ENCODE data around the gene RNF223. TPM values are rescaled to one million over a fixed set of nuclear protein-coding genes. Genes with fewer than 3 reads are reported as not detected.
"Not testable (repeated sequence)": the region's sequence is repeated elsewhere in the genome, so short reads cannot be mapped to it uniquely, and the experiment has no call there.

RNF223 gene
- total RNA-seq, 1 experiment from 2014 or later, result not detected

DNA sequence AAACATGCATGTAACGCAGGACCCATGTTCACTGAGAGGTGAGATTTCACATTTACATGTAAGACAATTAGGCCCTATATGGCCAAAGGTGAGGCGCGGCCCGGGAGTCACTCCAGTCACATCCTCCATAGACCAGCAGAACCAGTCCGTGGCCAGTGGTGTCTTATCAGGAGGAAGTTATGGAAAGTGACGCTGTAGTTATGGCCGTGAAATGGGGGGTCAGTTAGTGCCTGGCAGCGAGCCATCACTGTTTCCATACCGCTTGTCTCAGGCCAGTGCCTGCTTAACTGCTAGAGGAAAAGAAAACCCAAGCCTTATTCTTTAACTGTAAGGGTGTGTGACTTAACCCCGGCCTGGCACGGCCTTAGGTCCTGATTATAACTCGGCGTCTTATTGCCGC lies 35.6 kb upstream of the RNF223 start:
- DNase-seq (ENCODE audit: low spot score), result no peak

DNA sequence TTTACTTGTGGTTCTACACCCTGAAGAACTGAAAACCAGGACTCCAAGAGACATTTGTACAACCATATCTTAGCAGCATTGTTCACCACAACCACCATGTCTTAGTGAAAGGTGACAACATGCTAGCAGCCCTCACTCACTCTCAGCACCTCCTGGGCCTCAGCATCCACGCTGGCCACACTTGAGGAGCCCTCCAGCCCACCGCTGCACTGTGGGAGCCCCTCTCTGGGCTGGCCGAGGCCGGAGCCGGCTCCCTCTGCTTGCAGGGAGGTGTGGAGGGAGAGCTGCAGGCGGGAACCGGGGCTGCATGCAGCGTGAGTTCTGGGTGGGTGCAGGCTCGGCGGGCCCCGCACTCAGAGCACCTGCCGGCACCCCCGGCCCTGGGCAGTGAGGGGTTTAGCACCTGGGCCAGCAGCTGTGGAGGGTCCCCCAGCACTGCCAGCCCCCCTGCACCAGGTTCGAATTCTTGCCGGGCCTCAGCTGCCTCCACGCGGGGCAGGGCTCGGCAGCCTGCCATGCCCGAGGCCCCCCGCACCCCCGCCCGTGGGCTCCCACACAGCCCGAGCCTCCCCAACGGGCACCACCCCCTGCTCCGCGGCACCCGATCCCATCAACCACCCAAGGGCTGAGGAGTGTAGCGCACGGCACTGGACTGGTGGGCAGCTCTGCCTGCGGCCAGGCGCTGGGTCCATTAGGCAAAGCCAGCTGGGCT lies 32.6 kb upstream of the RNF223 start:
- DNase-seq (ENCODE audit: low spot score), result no peak

DNA sequence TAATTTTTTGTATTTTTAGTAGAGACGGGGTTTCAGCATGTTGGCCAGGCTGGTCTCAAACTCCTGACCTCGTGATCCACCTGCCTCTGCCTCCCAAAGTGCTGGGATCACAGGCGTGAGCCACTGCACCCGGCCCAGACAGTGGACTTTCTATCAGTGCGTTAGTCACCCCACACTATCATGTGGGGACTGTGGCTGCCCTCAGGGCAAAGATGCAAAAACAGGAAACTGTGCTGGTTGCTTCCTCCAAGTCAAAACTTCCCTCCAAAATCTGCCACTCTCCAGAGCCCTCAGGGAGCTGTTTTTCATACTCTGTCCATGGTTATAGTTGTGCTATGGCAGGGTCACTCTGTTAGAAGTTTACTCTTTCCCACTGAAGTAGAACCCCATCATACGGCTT lies 30.0 kb upstream of the RNF223 start:
- not testable (repeated sequence) for DNase-seq (ENCODE audit: low spot score)

DNA sequence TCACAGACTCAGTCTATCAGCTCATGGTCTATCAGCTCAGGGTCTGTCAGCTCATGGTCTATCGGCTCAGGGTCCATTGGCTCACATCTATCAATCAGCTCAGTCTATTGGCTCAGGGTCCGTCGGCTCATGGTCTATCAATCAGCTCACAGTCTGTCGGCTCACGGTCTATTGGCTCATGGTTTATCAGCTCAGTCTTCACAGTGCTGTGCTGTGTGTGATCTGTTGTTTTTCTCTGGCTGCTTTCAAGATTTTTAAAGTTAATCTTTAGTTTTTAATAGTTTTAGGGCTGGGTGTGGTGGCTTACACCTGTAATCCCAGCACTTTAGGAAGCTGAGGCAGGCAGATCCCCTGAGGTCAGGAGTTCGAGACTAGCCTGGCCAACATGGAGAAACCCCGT lies 27.4 kb upstream of the RNF223 start:
- DNase-seq (ENCODE audit: low spot score), result no peak

DNA sequence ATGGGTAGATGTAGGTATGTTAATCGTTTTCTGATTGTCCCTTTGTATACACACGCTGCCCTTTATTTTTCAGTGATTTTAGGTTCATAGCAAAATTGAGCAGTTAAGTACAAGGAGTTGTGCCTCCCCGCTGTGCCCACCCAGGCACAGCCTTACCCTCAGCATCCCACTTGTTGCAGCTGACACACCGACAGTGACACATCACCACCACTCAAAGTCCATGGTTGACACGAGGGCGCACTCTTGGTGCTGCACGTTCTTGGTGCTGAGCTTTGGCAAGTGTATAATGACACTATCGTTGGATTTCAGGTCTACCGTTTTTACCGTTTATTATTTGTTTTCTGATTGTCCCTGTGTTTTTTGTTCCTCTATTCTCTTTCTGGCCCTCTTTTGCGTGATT lies 26.2 kb upstream of the RNF223 start:
- DNase-seq (ENCODE audit: low spot score), result no peak

DNA sequence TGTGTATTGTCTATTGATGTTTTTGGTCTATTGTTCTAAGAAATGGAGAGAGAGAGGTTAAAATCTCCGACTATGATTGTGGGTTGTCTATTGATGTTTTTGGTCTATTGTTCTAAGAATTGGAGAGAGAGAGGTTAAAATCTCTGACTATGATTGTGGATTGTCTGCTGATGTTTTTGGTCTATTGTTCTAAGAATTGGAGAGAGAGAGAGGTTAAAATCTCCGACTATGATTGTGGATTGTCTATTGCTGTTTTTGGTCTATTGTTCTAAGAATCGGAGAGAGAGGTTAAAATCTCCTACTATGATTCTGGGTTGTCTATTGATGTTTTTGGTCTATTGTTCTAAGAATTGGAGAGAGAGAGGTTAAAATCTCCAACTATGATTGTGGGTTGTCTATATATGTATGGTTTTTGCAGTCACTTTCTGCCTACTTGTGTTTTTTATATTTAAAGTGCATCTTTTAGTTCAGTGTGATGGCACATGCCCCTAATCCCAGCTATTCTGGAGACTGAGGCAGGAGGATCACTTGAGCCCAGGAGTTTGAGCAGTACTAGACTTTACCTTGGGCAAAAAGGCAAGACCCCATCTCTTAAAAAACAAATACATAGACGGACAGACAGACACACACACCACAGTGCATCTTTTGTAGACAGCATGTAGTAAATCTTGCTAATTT lies 25.5 kb upstream of the RNF223 start:
- no peak for DNase-seq (ENCODE audit: low spot score)

DNA sequence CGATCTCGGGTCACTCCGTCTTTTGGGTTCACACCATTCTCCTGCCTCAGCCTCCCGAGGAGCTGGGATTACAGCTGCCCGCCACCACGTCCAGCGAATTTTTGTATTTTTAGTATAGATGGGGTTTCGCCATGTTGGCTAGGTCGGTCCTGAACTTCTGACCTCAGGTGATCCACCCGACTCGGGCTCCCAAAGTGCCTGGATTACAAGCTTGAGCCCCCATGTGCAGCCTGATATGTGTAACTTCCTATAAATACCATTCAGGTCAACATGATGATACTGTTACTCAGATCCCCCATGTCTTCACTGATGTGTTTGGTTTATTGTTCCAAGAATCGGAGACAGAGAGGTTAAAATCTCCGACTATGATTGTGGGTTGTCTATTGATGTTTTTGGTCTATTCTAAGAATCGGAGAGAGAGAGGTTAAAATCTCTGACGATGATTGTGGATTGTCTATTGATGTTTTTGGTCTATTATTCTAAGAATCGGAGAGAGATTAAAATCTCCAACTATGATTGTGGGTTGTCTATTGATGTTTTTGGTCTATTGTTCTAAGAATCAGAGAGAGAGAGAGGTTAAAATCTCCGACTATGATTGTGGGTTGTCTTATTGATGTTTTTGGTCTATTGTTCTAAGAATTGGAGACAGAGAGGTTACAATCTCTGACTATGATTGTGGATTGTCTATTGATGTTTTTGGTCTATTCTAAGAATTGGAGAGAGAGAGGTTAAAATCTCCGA lies 24.7 kb upstream of the RNF223 start:
- no peak for DNase-seq (ENCODE audit: low spot score)

DNA sequence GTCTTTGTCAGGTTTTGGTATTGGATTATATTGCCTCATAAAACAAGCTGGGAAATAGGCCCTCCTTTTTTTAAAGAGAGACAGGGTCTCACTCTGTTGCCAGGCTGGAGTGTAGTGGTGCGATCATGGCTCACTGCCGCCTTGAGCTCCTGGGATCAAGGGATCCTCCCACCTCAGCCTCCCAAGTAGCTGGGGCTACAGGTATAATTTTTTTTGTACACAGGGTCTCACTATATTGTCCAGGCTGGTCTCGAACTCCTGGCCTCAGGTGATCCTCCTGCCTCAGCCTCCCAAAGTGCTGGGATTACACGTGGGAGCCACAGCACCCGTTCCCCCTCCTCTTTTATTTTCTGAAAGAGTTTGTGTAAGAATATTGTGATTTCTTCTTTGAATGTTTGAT lies 22.0 kb upstream of the RNF223 start:
- not testable (repeated sequence) for DNase-seq (ENCODE audit: low spot score)

DNA sequence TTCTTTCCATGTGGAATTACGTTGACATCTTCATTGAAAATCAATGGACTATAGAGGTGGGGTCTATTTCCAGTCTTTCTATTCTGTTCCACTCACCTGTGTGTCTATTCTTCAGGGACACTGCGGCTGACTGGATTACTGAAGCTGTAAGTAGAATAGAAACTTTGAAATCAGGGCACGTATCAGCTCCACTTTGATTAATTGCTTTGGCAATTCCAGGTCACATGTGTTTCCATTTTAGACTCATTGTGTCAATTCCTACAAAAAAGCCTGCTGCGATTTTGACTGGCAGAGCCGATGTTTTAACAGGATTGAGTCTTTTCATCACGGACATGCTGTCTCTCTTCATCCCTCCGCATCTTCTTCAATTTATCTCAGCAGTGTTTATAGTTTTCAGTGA lies 20.9 kb upstream of the RNF223 start:
- no peak for DNase-seq (ENCODE audit: low spot score)

DNA sequence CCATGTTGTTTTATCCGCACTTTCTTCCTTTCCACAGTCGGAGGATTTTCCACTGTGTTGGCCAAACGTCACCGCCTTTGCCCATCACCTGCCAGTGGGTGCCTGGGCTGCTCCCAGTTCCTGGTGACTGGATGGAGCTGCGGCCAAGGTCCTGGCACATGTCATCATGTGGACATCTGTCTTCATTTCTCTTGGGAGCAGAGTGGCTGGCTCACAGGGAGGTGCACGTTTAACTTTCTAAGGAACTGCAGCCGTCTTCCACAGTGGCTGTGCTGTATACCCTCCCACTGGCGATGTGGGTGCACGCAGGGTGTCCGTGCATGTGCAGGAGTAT lies 19.5 kb upstream of the RNF223 start:
- DNase-seq (ENCODE audit: low spot score), result no peak

DNA sequence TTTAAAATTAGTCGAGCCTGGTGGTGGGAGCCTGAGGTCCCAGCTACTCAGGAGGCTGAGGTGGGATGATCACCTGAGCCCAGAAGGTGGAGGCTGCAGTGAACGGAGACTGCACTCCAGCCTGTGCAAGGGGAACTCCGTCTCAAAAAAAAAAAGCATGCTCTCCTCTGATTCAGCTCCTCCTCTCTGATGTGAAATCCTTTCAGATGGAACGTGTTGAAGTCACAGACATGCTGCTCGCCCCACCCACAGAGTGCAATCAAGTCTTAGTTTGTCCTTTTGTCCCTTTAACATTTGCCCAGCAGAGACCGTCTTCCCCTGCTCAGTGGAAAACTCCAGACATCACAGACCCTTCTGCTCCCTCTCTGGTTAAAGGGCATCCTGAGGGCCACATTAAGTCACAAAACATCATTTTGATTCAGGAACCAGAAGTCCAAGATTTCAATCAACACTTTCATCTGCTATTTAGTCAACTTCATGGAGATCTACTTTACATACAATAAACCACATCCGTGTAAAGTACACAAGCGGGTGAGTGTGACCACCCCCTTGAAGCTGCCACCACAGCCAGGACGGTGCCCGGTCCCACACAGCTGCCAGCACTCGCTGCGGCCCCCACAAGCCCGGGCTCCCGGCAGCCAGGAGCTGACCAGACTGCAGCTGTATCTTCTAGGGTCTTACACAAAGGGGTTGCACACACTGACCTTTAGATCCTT lies 18.9 kb upstream of the RNF223 start:
- no peak for DNase-seq (ENCODE audit: low spot score)

DNA sequence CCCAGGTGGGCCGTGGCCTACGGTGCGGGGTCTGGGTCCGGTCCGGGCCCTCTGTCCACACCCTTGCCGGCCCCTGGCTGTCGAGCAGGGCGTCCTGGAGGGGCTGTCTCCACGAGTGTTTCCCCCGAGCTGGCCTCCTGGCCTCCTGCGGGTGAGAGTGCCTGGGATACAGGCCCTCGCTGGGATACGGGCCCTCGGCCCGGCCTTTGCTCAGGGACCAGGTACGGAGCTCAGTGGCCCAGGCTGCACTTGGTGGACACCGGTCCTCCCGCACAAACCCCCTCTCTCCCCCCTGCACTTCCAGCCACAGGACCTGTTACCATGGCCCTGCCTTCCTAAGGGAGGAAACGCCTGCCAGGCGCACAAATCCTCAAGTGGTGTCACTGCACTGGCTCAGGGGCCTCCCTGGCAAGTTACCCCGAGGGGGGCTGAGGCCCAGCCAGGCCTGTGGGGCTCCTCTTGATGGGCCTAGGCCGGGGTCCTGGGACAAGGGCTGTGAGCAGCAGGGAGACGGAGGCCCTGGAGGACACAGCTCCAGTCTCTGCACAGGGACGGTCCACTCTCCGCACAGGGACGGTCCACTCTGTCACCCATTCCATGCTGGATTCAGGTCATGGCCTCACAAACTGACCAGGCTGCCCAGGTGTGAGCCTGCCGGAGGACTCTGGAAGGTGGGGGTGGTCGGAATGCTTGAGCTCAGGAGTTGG lies 18.2 kb upstream of the RNF223 start:
- DNase-seq (ENCODE audit: low spot score), result no peak

DNA sequence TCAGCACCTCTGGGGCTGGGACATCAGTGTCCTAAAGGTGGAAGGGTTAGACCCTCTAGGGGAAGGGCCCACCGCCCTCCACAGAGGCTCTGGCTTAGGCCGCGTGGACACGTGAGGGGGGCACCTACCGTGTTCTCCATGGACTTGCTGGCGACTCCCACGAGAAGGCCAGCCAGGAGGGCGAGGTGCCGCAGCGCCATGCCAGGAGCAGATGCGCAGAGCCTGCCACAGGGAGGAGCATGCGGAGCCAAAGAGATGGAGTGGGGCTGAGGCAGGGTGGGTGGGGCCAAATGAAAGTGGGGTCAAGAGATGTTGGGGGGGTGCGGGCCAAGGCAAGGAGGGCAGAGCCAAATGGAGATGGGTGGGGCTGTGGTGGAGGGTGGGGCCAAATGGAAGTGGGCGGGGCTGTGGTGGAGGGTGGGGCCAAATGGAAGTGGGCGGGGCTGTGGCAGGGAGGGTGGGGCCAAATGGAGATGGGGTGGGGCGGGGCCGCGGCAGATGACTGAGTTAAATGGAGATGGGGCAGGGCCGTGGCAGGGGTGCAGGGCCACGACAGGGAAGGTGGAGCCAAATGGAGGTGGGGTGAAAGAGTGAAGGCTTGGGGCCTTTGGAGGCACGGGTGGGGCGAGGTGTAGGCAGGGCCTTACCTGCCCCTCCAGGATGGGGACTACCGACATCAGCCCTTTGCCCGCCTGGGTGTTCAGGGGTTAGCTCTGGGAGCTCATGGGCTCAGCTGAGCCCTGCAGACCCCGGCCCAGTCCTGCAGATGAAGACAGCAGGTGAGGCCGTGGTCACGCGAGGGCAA lies 17.4 kb upstream of the RNF223 start:
- DNase-seq (ENCODE audit: low spot score), result no peak

DNA sequence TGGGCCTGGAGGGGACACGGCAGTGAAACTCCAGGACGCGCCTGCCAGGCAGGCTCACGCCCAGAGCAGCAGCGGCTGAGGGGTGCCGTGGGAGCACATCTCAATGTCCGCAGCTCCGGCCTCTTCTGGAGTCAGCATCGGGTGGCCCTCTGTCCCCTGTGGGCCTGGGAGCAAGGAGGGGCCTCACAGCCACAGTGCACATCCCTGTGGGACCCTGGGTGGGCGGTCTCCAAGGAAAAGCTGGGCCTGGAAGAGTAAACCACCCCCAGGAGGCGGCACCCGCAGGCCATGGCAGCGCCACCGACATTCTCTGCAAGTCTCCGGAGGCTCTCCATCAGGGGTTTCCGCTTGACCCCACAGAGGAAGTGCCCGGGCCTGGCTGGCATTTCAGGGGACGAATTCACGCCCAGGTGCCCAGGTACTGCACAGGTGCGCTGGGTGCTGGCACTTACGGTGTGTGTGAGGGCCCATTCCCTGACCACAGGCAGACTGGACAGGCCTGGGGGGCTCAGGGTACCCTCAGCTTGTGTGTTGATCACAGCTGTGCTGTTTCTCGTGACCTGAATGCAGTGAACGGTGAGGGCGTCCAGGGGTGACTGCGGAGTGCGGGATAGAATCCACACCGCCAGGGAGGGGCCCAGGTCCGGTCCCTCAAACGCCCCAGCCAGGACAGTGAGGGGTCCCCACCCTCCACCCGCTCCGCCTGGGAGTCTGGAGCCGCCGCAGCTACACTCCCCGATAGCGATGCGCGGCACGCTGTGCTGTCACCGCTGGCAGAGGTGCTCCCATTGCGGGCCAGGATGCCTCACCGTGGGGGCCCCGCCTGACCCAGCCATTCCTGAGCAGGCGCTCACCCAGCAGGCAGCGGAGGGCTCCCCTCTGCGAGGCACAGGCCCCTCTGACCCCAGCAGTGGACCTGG lies 16.6 kb upstream of the RNF223 start:
- DNase-seq (ENCODE audit: low spot score), result no peak

DNA sequence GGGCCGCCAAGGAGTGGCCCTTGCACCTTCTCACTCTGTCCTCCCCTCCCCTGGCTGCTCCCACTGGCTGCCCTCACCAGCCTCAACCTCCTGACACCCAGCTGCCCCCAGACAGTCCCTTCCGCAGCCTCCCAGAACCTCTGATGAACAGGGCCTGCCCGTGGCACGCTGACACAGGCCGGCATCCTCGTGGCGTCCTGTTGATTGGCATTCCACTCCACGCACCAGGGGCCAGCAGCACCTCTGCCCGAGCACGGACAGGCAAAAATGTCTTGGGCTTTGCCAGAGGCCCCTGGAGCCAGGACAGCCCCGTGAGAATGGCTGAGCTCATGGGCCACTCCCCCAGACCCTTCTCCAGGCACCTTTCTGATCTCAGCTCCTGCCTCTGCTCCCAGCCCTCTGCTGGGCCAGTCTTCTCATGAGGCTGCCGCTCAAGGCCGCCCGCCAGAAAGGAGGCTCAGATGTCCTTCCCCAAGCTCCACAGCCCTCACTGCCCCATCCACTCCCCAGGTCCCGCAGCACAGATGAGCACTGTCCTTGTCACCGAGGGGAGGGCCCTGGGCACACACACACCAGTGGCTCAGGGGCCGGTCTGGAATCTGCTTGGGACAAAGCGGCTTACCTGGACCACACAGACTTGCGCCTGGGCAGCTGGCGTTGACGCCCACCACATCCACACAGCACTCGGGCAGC lies 15.8 kb upstream of the RNF223 start:
- DNase-seq (ENCODE audit: low spot score), result no peak

DNA sequence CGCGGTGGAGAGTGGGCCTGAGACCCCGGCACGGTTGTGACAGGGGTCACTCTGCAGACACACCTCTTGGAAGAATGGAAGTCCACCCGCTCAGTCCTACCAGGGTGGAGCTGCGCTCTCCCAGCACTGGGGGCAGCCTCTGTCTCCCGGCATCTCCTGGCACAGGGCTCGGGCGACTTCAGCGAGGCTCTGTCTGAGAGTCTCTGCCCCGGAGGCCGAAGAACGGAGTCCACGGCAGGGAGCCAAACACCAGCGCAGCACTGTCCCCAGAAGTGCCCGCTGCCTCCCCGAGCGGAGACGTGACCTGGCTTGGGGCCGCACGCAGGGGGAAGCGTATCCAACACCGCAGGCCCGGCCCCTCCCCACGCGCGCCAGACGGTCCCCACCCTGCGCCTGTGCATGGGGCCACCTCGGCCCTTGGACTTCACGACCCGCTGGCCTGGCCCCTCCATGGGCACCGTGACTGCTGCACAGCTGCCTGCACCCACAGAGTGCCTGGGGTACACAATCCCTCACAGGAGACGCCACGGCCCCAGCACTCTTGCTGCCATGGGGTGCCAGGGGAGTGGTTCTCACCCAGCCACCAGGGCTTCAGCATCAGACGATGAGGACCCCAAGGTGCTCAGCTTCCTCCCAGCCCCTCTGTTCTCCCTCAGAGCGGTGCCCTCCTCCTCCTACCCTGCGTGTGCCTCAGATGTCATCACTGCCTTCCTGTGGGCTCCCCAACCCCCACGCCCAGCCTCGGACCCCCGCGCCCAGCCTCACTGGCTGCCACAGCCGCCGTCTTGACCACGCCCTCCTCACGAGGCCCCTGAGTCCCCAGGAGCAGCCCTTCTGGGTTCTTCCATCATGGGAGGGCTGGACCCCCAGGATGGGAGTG lies 14.9 kb upstream of the RNF223 start:
- no peak for DNase-seq (ENCODE audit: low spot score)

DNA sequence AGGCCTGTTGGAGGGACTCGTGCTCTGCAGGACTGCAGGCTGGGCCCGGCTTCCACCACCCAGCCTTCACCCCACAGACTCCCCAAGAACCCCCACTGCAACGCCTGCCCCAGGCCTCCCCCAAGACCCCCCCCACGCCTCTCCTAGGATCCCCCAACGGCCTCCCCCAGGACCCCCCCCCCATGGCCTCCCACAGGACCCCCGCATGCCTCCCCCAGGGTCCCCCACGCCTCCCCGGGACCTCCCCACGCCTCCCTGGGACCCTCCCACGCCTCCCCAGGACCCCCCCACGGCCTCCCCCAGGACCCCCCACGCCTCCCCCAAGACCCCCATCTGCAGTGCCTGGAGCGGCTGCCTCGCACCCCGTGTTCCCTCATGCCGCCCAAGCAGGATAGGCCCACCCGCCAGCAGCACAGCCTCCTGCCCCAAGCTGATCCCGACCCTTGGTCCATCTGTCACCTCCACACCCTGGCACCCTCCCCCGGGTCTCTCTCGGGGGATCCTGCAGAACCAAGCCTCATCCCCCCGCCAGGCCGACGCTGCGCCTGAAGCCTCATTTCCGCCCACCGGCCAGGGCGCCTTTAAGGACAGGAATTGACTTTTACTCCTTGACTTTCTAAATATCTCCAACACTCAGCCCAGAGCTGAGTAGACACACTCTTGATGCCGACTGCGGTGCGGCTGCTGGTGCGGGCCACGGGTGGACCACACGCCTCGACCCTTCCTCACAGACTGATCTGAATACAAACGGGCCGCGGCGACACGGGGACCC lies 14.1 kb upstream of the RNF223 start:
- DNase-seq (ENCODE audit: low spot score), result no peak
